Adrenal gland (tissue), 12 donors: Measurements from ENCODE around the gene FAM53C. TPM values are rescaled to one million over a fixed set of nuclear protein-coding genes. Genes with fewer than 3 reads are reported as not detected.

Experiments
- DNase-seq, 7 donors: peaks; one replicate each; pipeline ENCODE4 v3.0.0-alpha.2; 2019 to 2020
- H3K27ac ChIP-seq, 5 donors: fragments of 200-600 bp; sonication (generic) in 4 of 5; 1 replicate in 3 of 5; 2 replicates in 2 of 5; pipeline versions ENCODE4 v1.5.1 to v1.8.0; 2016 to 2020; ENCODE audit warnings: mild to moderate bottlenecking in 1 of 5
- H3K27me3 ChIP-seq: fragments of 200-600 bp; 2 replicates; pipeline ENCODE4 v1.8.0; 2021
- H3K36me3 ChIP-seq, 2 donors: fragments of 200-600 bp; replicated peaks in 1 of 2; 1 replicate in 1 of 2; 2 replicates in 1 of 2; pipeline versions ENCODE4 v1.5.1 to v1.8.0; 2018 to 2022
- H3K4me1 ChIP-seq, 2 donors: fragments of 200-600 bp; replicated peaks in 1 of 2; 1 replicate in 1 of 2; 2 replicates in 1 of 2; pipeline versions ENCODE4 v1.5.1 to v1.8.0; 2018 to 2021
- H3K4me3 ChIP-seq, 4 donors: fragments of 200-600 bp; sonication (generic) in 3 of 4; one replicate each; pipeline ENCODE4 v1.5.1; 2016 to 2018
- H3K9me3 ChIP-seq, 3 donors: fragments of 200-600 bp; sonication (generic) in 1 of 3; replicated peaks in 1 of 3; 1 replicate in 2 of 3; 2 replicates in 1 of 3; pipeline versions ENCODE4 v1.5.1 to v1.8.0; 2016 to 2021
- POLR2A ChIP-seq, 2 donors: fragments of 450-650 bp; IDR thresholded peaks; one replicate each; pipeline ENCODE4 v1.6.1; 2017; ENCODE audit warnings: antibody characterized with exemption in 2 of 2, mild to moderate bottlenecking in 2 of 2, moderate library complexity in 1 of 2
- WGBS, 4 donors: extraction: QIAGEN DNeasy Blood & Tissue Kit in 2 of 4; methylation state at CpG; one replicate each; pipeline versions ENCODE4 v1.1.5 to v1.1.7; 2013 to 2017; 5-methylcytosine and 5-hydroxymethylcytosine counted together
- intact Hi-C, 2 donors: fragments of 100-400 bp; cut with DNase I; formaldehyde crosslinking; loops; one replicate each; pipeline versions ENCODE4 v1.14.1 to v1.15.0; 2022 to 2023
- polyA plus RNA-seq, 3 donors: library from polyadenylated mRNA; stranded (reverse); fragments of 200-250 nt in 2 of 3; fragments of 350-450 nt in 1 of 3; fragmentation: Illumina TruSeq in 1 of 3; extraction: RNeasy Lipid Tissue Mini Kit (QIAGEN cat#74804) in 1 of 3; gene quantifications; one replicate each; pipeline ENCODE4 v1.2.3, GENCODE V29; 2013 to 2014
- total RNA-seq, 9 donors: library from RNA; depleted of rRNA in 4 of 9; stranded (reverse); fragments of >200 nt in 4 of 9; fragments of 120-200 nt in 1 of 9; fragmentation: NEBNext Ultra II Directional in 1 of 9; extraction: Animal tissue kit (Norgen Biotek cat#: 25700) in 1 of 9; gene quantifications; one replicate each; pipeline versions ENCODE4 v1.1.0 to v1.2.4, GENCODE V29; 2013 to 2023
- TF ChIP-seq, protein P1 (sequence below), 6 experiments: fragments of 450-650 bp in 4 of 6; fragments of 200-600 bp in 2 of 6; sonication (generic) in 1 of 6; IDR thresholded peaks; 1 replicate in 5 of 6; 2 replicates in 1 of 6; pipeline versions ENCODE4 v1.5.1 to v1.8.0; 2016 to 2021; ENCODE audit warnings: antibody characterized with exemption in 6 of 6, mild to moderate bottlenecking in 2 of 6, moderate library complexity in 1 of 6
- donor health status: healthy with polysubstance abuse.
- donor health status: Bipolar disorder and iron deficiency.
- donor health status: DM: yes; HTN: yes; CAD: no.
- donor health status: DM: no; HTN: no; CAD: no.
- donor health status: DM: no; HTN: no; CAD: no.
- donor health status: DM: yes; HTN: yes; CAD: no.

FAM53C gene
- total and polyA plus RNA-seq, 12 donors = 11.9 to 143 (median 27.8) TPM

DNA sequence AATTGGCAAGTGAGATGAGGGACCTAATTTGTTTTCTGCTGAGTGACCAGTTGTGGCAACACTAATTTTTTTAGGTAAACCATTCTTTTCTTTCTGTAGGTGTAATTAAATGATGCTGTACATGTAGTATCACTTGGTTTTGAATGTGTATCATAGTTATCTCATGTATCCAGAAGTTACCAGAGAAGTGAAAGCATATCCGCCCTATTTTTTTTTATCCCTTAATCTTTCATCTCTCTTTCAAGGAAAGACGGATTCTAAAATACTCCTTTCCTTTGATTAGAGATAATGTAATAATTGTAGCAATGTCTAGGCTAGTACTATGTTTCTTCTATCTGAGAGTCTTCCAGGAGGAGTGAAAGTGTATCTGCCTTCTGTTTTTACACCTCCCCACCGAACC is 21.6 kb downstream of the FAM53C start:
- WGBS, 4 donors = 51 to 58% (median 55%) methylated on average over 3 of the region's 3 CpGs
- no peak for DNase-seq
- Histone ChIP-seq H3K9me3 (no peaks in the 10 kb centered on the region), H3K4me3 (no peak overlapping the region), H3K4me1 (peaks cover 15 to 39% of the 10 kb centered on the region in 2 donors), H3K27me3 (no peaks in the 10 kb centered on the region), H3K36me3 (no peaks in the 10 kb centered on the region), H3K27ac (no peak overlapping the region)
- intact Hi-C loops = no loop called here
- TF ChIP-seq POLR2A (IDR thresholded peaks at IDR 0.05) = no peak
- TF ChIP-seq, protein P1, sequence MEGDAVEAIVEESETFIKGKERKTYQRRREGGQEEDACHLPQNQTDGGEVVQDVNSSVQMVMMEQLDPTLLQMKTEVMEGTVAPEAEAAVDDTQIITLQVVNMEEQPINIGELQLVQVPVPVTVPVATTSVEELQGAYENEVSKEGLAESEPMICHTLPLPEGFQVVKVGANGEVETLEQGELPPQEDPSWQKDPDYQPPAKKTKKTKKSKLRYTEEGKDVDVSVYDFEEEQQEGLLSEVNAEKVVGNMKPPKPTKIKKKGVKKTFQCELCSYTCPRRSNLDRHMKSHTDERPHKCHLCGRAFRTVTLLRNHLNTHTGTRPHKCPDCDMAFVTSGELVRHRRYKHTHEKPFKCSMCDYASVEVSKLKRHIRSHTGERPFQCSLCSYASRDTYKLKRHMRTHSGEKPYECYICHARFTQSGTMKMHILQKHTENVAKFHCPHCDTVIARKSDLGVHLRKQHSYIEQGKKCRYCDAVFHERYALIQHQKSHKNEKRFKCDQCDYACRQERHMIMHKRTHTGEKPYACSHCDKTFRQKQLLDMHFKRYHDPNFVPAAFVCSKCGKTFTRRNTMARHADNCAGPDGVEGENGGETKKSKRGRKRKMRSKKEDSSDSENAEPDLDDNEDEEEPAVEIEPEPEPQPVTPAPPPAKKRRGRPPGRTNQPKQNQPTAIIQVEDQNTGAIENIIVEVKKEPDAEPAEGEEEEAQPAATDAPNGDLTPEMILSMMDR (IDR thresholded peaks at IDR 0.05) = no peak

DNA sequence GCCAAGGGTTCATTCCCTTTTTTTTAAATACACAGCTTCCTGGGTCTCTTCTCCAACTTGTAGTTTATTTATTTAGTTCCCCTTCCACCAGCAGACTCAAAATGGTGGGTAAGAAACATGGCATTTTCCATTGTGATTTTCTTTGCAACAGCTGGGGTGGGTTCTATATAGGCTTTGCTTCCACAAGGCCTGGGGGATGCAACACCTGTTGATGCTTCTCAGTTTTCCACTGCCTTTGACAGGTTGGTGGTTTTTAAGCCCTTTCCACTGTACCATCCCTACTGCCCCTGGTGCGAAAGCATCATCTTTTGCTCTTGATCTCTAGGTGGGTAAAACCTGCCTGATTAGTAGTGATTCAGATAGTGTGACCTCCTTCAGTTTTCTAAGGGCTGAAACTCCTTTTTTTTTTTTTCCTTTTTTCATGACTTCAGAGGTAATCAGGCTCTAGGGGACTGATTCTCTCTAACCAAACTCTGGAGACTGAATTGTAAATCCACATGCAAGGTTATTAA is 22.9 kb downstream of the FAM53C start:
- Histone ChIP-seq H3K4me3 (no peak overlapping the region), H3K4me1 (peaks cover 4 to 26% of the 10 kb centered on the region in 2 donors), H3K36me3 (no peaks in the 10 kb centered on the region), H3K9me3 (no peaks in the 10 kb centered on the region), H3K27me3 (no peaks in the 10 kb centered on the region), H3K27ac (no peak overlapping the region)
- no peak for DNase-seq
- WGBS, 4 donors = 88 to 96% (median 94%) methylated on average over 1 of the region's 1 CpG
- intact Hi-C loops = no loop called here
- no peak for TF ChIP-seq POLR2A (IDR thresholded peaks at IDR 0.05)
- TF ChIP-seq, protein P1 (IDR thresholded peaks at IDR 0.05) = no peak

DNA sequence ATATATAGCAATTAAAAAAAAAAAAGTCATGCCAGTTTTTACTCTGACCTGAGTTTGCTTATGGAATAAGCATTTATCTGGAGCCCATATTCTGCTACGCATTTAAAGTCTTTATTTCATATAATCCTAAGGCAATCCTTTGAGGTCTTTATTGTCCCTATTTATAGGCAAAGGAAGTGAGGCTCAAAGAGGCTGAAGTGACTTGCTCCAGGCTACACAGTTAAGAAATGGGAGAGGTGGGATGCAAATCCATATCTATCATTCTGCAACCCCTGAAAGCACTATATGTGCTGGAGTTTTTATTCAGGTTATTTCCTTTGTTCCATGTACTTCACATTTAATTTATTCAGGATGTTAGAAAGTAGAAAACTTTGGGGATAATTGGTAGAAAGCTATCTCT is 26.5 kb downstream of the FAM53C start:
- 97 to 100% (median 100%) methylated on average over 1 of the region's 1 CpG for WGBS, 4 donors
- no peak overlapping the region for H3K27ac ChIP-seq
- intact Hi-C loops = no loop called here
- no peak for DNase-seq
- H3K36me3 ChIP-seq = no peaks in the 10 kb centered on the region
- no peaks in the 10 kb centered on the region for H3K27me3 ChIP-seq
- H3K4me3 ChIP-seq = no peak overlapping the region
- peaks cover 0 to 27% of the 10 kb centered on the region in 2 donors for H3K4me1 ChIP-seq
- no peak for TF ChIP-seq POLR2A (IDR thresholded peaks at IDR 0.05)
- TF ChIP-seq, protein P1 (IDR thresholded peaks at IDR 0.05) = no peak
- H3K9me3 ChIP-seq = no peaks in the 10 kb centered on the region

DNA sequence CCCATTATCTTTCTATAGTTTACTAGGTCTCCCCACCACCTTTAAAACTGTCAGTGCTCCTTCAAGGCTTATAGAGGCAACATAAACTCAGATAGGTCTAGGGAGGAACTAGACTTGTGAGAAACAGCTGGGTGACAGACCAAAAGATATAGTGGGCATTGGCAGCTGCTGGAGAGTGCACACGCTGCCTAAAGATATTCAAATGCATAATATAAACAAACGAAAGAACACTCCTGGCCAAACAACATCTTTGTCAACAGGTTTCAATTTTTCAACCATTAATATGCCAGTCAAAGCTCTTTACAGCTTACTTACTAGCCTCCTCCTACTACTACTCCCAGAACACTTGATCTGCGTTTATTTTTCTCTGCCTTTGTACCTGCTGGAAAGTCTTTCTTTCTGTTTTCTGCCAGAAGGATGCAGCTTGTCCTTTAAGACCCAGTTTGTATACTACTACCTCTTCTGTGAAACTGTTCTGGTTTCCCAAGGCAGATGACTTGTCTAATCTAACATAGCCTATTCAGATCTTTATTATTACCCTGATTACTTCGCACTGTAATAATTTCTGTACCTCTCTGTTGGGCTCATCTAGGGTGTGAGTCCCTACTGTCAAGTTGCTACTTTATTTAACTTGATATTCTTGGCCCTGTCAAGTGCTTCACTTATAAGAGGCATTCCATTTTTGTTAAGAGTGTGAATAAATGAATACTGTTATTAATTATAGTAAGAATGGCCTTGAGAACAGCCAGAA is 28.7 kb downstream of the FAM53C start:
- Histone ChIP-seq H3K27me3 (no peaks in the 10 kb centered on the region), H3K36me3 (no peaks in the 10 kb centered on the region), H3K4me1 (peaks cover 0 to 23% of the 10 kb centered on the region in 2 donors), H3K9me3 (no peaks in the 10 kb centered on the region), H3K4me3 (no peak overlapping the region), H3K27ac (no peak overlapping the region)
- intact Hi-C loops = no loop called here
- TF ChIP-seq POLR2A (IDR thresholded peaks at IDR 0.05) = no peak
- TF ChIP-seq, protein P1 (IDR thresholded peaks at IDR 0.05) = no peak
- DNase-seq = no peak
- 70 to 79% (median 70%) methylated on average over 4 of the region's 4 CpGs for WGBS, 4 donors
